ENCODE results near the gene TTL. TPM values are rescaled to one million over a fixed set of nuclear protein-coding genes. Genes with fewer than 3 reads are reported as not detected.
"Not testable (repeated sequence)": the region's sequence is repeated elsewhere in the genome, so short reads cannot be mapped to it uniquely, and the experiment has no call there.

The TTL gene
- 1 to 10 TPM; 7.2 to 9.5 TPM for total RNA-seq
- 1 to 10 TPM; 3.6 to 7.0 TPM for polyA plus RNA-seq

DNA sequence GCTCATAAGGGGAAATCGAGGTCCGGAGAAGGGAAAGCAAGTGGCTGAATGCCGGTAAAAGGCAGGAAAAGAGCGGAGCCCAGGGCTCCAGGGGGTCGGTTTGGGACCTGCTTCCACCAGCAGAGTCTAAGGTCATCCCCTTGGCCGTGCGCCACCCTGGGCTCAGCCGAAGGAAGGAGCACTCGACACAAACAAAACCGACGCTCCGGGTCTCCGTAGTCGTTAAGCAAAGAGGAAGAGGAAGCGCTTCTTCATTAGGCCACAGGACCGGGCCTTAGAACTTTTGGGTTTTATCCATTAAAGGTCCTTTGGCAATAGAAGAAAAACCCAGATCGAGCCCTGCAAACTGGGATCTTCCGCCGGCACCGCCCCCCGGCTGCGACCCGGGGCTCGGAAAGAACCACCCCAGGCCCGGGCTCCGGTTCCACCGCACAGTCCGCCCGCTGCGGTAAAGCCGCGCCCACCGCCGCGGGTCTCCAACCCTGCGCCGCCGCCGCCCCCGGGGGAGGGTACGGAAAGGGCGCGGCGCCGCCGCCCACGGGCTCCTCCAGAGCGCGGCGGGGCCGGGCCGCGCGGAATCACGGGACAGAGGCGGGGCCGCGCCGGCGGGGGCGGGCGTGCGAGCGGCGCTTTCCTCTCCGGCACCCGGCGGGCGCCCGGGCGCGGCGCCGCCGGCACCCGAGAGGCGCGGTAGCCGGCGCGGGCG is at the start of gene TTL:
Gene TTL (plus strand): TSS at position 629 of the 706 bp plus-strand sequence. CDS start 189 bp downstream, outside the sequence.
- TF ChIP-seq, protein P1, sequence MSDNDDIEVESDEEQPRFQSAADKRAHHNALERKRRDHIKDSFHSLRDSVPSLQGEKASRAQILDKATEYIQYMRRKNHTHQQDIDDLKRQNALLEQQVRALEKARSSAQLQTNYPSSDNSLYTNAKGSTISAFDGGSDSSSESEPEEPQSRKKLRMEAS (IDR thresholded peaks at IDR 0.05): no peak
- TF ChIP-seq SP1 (IDR thresholded peaks at IDR 0.05) (peak; percentile 4), FOXA1 (IDR thresholded peaks at IDR 0.05) (no peak), EGR1 (IDR thresholded peaks at IDR 0.05; ENCODE audit: low read depth in 2 of 2) (peak in 1 of 2 donors; percentile 21)
- H3K4me1 ChIP-seq (ENCODE audit: control insufficient read depth in 4 of 4, insufficient read depth in 4 of 4, low read length in 3 of 4): peaks cover 2 to 24% (median 16%) of the 10 kb centered on the region in 4 donors
- H3K27me3 ChIP-seq (ENCODE audit: control insufficient read depth in 4 of 4, insufficient read depth in 4 of 4, low read length in 3 of 4): no peaks in the 10 kb centered on the region
- H3K9ac ChIP-seq (ENCODE audit: low read depth in 1 of 2, low read length in 2 of 2): peak within 1 kb of the TSS; percentile 82 to 86
- DNase-seq (ENCODE audit: low spot score): peak; percentile 82
- H3K27ac ChIP-seq (ENCODE audit: low read depth in 1 of 2, low read length in 2 of 2): peak within 1 kb of the TSS; percentile 59 to 81
- H3K9me3 ChIP-seq (ENCODE audit: control insufficient read depth in 4 of 4, low read length in 3 of 4): no peaks in the 10 kb centered on the region
- peak within 1 kb of the TSS; percentile 85 to 93 (median 92) for H3K4me3 ChIP-seq (ENCODE audit: low read depth in 1 of 3, low read length in 3 of 3)
- no peaks in the 10 kb centered on the region for H3K36me3 ChIP-seq (ENCODE audit: control insufficient read depth in 4 of 4, insufficient read depth in 3 of 4, low read depth in 1 of 4, low read length in 3 of 4)
- under 1% methylated on average over 82 of the region's 82 CpGs for WGBS

DNA sequence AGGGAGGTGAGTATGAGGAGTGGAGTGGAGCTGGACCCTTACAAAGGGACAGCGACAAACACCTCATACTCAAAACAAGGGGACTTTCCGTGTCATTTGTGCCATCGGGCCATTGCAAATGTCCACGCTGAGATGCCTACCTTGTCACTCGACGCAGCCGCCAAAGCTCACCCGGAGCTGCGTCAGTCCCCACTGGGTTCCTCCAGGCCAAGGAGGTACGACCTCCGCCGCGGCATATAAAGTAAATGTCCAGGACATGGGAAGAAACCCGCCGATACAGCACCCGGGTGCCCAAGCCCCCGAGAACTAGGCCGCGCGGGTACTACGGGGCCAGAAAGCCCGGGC is 49.6 kb upstream of the TTL start:
- H3K4me1 ChIP-seq (ENCODE audit: control insufficient read depth in 4 of 4, insufficient read depth in 4 of 4, low read length in 3 of 4); H3K27me3 ChIP-seq (ENCODE audit: control insufficient read depth in 4 of 4, insufficient read depth in 4 of 4, low read length in 3 of 4); DNase-seq (ENCODE audit: low spot score); H3K9ac ChIP-seq (ENCODE audit: low read depth in 1 of 2, low read length in 2 of 2); H3K27ac ChIP-seq (ENCODE audit: low read depth in 1 of 2, low read length in 2 of 2); H3K36me3 ChIP-seq (ENCODE audit: control insufficient read depth in 4 of 4, insufficient read depth in 3 of 4, low read depth in 1 of 4, low read length in 3 of 4); H3K9me3 ChIP-seq (ENCODE audit: control insufficient read depth in 4 of 4, low read length in 3 of 4): not testable (repeated sequence)
- H3K4me3 ChIP-seq (ENCODE audit: low read depth in 1 of 3, low read length in 3 of 3): peak overlapping the region in 2 of 3 donors; percentile 30 to 53
- WGBS: 27% methylated on average over 22 of the region's 22 CpGs

DNA sequence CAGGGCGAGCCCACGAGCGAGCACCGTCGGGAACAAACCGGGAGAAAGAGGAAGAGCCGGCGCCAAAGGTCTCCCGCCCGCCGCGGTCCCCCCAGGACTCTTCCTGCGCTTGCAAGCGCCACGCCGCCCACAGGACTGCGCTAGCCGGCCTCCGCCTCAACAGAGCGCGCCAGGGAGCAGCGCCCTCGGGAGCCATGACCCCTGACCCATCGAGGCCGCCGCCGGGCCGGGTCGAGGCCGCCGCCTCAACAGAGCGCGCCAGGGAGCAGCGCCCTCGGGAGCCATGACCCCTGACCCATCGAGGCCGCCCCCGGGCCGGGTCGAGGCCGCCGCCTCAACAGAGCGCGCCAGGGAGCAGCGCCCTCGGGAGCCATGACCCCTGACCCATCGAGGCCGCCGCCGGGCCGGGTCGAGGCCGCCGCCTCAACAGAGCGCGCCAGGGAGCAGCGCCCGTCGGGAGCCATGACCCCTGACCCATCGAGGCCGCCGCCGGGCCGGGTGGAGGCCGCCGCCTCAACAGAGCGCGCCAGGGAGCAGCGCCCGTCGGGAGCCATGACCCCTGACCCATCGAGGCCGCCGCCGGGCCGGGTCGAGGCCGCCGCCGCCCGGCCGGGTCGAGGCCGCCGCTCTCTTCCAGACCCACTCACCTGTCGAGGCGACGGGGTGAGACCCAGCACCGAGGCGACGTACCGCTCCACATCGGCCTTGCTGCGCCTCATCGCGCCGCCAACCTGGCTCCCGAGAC is 49.0 kb upstream of the TTL start:
- not testable (repeated sequence) for H3K4me1 ChIP-seq (ENCODE audit: control insufficient read depth in 4 of 4, insufficient read depth in 4 of 4, low read length in 3 of 4); DNase-seq (ENCODE audit: low spot score); H3K9ac ChIP-seq (ENCODE audit: low read depth in 1 of 2, low read length in 2 of 2); H3K9me3 ChIP-seq (ENCODE audit: control insufficient read depth in 4 of 4, low read length in 3 of 4); H3K27me3 ChIP-seq (ENCODE audit: control insufficient read depth in 4 of 4, insufficient read depth in 4 of 4, low read length in 3 of 4); H3K36me3 ChIP-seq (ENCODE audit: control insufficient read depth in 4 of 4, insufficient read depth in 3 of 4, low read depth in 1 of 4, low read length in 3 of 4)
- peak; percentile 52 for TF ChIP-seq SP1 (IDR thresholded peaks at IDR 0.05)
- peak; percentile 45 to 48 for TF ChIP-seq RXRA (IDR thresholded peaks at IDR 0.05)
- H3K4me3 ChIP-seq (ENCODE audit: low read depth in 1 of 3, low read length in 3 of 3): peak overlapping the region in 2 of 3 donors; percentile 30 to 53
- peak overlapping the region; percentile 65 to 72 for H3K27ac ChIP-seq (ENCODE audit: low read depth in 1 of 2, low read length in 2 of 2)
- WGBS: 8% methylated on average over 93 of the region's 98 CpGs

DNA sequence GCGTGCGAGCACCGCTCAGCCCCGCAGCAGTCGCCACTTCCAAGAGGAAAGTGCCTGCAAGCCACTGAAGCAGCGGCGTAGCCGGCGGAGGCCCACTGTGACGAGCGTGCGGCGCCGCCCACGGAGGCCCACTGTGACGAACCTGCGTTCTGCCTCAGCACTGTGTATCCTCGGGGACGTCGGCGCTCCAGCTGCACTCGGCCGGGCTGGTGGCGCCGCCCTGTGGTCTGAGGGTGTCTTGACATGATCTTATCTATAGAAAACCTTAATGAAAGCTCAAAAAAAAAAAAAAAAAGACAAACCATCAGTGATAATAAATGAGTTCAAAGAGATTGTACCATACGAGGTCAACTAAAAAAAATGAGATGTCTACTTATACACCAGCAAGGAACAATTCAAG is 48.5 kb upstream of the TTL start, which contains the start of gene RGPD8:
Gene RGPD8 (minus strand): TSS at position 166 of the 400 bp plus-strand sequence. CDS start 192 bp downstream, outside the sequence.
- not testable (repeated sequence) for H3K9me3 ChIP-seq (ENCODE audit: control insufficient read depth in 4 of 4, low read length in 3 of 4); H3K36me3 ChIP-seq (ENCODE audit: control insufficient read depth in 4 of 4, insufficient read depth in 3 of 4, low read depth in 1 of 4, low read length in 3 of 4); H3K4me1 ChIP-seq (ENCODE audit: control insufficient read depth in 4 of 4, insufficient read depth in 4 of 4, low read length in 3 of 4); H3K9ac ChIP-seq (ENCODE audit: low read depth in 1 of 2, low read length in 2 of 2); H3K27me3 ChIP-seq (ENCODE audit: control insufficient read depth in 4 of 4, insufficient read depth in 4 of 4, low read length in 3 of 4)
- WGBS: 0% methylated on average over 13 of the region's 26 CpGs
- peak; percentile 87 for DNase-seq (ENCODE audit: low spot score)
- Histone ChIP-seq H3K4me3 (ENCODE audit: low read depth in 1 of 3, low read length in 3 of 3) (peak within 1 kb of the TSS in 2 of 3 donors; percentile 30 to 53), H3K27ac (ENCODE audit: low read depth in 1 of 2, low read length in 2 of 2) (peak within 1 kb of the TSS; percentile 65 to 72)
- TF ChIP-seq RXRA (IDR thresholded peaks at IDR 0.05) (peak in 1 of 2 donors; percentile 25), RAD21 (IDR thresholded peaks at IDR 0.05) (peak; percentile 76 to 80)
- TF ChIP-seq, protein P2, sequence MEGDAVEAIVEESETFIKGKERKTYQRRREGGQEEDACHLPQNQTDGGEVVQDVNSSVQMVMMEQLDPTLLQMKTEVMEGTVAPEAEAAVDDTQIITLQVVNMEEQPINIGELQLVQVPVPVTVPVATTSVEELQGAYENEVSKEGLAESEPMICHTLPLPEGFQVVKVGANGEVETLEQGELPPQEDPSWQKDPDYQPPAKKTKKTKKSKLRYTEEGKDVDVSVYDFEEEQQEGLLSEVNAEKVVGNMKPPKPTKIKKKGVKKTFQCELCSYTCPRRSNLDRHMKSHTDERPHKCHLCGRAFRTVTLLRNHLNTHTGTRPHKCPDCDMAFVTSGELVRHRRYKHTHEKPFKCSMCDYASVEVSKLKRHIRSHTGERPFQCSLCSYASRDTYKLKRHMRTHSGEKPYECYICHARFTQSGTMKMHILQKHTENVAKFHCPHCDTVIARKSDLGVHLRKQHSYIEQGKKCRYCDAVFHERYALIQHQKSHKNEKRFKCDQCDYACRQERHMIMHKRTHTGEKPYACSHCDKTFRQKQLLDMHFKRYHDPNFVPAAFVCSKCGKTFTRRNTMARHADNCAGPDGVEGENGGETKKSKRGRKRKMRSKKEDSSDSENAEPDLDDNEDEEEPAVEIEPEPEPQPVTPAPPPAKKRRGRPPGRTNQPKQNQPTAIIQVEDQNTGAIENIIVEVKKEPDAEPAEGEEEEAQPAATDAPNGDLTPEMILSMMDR (IDR thresholded peaks at IDR 0.05; ENCODE audit: low read depth, low read length, missing input control): peak; percentile 54
